Midbrain (tissue), 1 donor: ENCODE results near the gene SLFN12.
"Not testable (repeated sequence)": the region's sequence is repeated elsewhere in the genome, so short reads cannot be mapped to it uniquely, and the experiment has no call there.

Experiments
- DNase-seq: peaks from one replicate; lab custom pipeline; 2025; lab: John Stamatoyannopoulos, UW

The SLFN12 gene

GRCh38 chr17:35432176-35433074 lies at the start of gene SLFN12:
Gene SLFN12 (minus strand): TSS chr17:35432500. CDS start chr17:35423028, 9,472 bp downstream.
- peak; percentile 24 for DNase-seq

DNA sequence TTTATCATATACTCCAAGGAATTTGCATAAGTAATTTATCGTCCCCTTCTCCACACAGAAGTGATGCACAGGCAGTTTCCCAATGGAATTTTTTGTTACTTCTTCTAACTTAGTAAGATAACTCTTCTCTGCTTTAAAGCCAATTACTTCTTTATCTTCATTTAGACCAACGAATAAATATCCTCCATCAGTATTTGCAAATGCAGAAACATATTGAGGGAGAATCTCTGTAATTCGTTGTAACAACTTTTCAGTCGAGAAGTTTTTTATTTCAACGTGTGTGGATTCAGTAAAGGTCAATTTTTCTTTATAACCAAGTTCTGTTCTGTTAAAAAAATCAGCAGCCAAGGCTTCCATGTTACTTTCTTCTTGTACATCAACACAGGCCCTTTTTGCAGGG lies 47.0 kb upstream of the SLFN12 start:
- no peak for DNase-seq

DNA sequence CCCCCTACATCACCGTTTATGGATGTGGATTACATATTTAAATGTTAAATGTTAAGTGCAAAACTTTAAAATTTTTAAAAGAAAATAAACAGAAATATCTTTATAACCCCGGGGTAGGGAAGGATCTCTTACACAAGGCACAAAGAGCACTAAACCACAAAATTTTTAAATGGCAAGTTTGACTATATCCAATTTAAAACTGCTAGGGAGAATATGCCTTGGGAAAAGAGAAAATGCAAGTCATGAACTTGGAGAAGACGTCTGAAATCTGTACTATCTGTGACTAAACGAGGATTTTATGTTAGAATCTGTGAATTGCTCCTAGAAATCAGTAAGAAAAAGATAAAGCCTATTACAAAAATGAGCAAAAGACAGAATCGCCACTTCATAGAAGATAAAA lies 44.9 kb upstream of the SLFN12 start:
- DNase-seq, result no peak

DNA sequence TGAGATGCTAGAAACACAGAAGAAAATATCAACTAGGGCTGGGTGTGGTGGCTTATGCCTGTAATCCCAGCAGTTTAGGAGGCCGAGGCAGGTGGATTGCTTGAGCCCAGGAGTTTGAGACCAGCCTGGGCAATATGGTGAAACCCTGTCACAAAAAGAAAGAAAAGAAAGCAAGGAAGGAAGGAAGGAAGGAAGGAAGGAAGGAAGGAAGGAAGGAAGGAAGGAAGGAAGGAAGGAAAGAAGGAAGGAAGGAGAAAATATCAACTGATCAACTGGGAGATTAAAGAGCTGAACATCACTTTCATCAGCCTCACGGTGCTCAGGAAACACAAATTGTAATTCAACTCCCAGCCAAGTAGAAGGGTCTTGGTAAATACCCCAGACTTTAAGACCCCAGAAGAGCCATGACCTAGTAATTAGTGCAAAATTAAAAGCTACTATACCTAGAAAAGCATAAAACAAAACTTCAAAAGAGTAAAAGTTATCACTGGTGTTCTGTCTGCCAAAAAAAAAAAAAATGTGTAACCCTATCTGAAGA lies 44.1 kb upstream of the SLFN12 start:
- DNase-seq, result no peak

DNA sequence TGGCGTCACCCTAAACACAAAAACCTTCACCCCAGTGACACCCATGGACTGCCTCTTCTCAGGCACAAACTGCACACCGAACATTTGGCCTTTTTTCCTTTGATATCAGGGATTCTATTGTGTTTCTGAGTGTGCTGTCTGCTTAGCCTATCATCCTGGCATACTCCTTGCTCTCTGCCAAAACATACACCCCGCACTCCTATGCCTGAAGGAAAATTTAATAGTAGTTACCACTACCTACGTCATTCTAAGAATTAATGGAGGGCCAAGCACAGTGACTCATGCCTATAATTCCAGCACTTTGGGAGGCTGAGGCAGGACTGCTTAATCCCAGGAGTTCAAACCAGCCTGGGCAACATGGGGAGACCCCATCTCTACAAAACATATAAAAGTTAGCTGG lies 36.2 kb upstream of the SLFN12 start:
- no peak for DNase-seq

GRCh38 chr17:35467824-35468223 lies 35.5 kb upstream of the SLFN12 start:
- DNase-seq, result no peak

- DNase-seq, result no peak
These were observed 28.1 kb upstream of the SLFN12 start for GRCh38 chr17:35460354-35460851.

DNA sequence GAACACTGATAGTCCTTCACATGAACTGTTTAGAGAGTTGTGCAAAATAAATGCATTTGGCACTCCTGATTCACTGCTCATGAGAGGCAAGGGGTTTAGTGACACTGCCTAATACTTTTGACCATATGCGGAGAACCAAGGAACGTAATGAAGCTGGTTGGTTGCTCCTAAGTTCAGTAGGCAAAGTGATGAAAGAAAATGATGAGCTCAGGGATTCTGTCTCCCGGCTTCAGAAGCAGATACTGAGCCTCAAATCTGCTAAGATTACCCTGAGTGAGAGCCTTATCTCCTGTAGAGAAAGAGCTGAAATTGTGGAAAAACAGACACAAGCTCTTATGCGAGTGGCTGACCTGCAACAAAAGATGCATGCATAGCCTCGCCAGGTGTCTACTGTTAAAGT lies 21.7 kb upstream of the SLFN12 start:
- not testable (repeated sequence) for DNase-seq

- no peak for DNase-seq
These were observed 20.9 kb upstream of the SLFN12 start for GRCh38 chr17:35453171-35453570.

DNA sequence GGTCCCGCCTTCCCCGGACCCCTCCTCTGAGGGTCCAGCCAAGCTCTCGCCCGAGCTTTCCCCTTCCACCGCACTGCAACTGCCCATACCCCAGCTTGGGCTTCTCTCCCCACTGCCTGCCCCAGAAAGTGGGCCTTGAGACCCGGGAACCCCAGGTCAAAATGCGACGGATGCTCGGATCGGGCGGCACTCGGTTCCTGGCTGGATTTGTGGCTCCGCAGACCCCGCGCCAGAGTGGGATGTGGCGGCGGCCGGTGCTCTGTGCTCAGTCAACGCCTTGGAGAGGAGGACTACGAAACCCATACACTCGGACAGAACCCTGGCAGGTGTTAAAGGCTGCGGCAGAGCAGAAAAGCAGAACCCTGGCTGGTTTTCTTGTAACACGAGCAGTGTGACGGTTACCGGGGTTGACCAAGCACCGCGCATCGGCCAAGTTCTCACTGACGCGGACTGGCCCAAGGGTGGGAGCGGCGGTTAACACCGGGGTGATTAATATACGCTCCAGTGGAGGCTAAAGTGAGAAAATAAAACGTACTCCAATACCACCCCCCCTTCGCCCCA lies 17.2 kb upstream of the SLFN12 start:
- DNase-seq, result no peak

DNA sequence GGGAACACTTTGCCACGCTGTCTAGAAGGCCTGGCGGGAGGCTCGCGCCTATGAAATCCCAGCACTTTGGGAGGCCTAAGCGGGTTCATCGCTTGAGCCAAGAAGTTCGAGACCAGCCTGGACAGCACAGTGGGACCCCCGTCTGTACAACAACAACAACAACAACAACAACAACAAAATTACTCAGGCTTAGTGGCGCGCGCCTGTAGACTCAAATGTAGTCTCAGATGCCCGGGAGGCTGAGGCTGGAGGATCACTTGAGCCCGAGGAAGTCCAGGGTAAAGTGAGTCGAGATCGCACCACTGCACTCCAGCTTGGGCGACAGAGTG lies 16.6 kb upstream of the SLFN12 start:
- DNase-seq, result no peak

GRCh38 chr17:35448214-35448898 lies 16.1 kb upstream of the SLFN12 start, which contains the start of gene SLFN13:
Gene SLFN13 (minus strand): TSS chr17:35448766. CDS start chr17:35445680, 3,086 bp downstream.
- no peak for DNase-seq

DNA sequence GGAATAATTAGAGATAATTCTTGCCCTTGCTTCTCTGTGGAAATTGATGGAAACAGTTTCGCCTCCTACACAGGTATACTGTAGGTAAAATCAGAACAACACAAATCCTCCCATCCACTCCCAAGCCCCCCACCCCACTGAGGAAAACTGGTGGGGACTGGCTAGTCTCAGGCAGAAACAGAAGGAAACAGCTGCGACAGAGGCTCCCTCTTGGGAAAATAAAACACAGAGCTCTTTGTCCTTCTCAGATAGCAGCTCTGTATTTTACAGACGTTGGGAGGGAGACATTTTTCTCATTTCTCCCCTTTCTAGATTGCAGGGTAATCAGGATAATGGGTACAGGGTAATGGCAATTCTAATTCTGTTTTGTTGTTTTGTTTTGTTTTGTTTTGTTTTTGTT lies 15.2 kb upstream of the SLFN12 start:
- no peak for DNase-seq

GRCh38 chr17:35438433-35438832 lies 6.1 kb upstream of the SLFN12 start:
- no peak for DNase-seq

DNA sequence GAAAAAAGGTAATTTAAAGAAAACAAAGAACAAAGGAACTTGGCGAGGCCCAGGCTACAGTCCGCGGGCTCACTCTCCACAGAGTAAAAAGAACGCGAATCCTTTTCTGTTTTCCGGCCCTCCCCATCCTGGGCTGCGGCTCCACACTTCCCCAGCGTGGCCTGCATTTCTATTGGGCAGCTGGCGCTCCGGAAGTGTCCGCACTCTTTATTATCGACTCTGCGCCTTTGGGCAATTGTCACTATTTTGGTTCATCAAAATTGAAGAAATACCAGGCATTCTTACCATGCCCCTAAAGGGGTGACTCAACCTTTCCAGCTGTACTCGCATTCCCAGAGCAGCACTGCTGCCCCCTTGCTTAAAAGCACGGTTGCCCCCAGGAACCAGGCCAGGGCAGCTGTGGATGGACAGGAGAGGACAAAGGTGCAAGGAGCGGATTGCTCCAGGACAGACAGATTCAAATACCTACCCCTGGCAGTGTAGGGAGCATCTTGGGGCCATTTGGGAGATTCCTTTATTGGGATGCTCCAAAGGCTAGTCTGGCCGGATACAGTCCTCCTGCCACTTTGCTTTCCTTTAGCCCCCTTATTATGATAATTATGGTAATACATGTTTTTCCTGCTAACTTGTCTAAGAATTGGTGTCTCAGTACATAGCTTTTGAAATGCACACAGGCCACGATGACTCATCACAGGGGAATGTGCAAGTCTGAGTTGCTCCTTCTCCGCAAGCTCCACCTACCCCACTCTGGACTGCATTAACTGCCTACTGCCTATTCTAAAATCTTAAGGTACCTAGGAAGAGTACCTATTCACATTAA lies 985 bp upstream of the SLFN12 start:
- DNase-seq, result no peak

GRCh38 chr17:35429702-35430101 lies 2.6 kb downstream of the SLFN12 start:
- DNase-seq, result no peak

DNA sequence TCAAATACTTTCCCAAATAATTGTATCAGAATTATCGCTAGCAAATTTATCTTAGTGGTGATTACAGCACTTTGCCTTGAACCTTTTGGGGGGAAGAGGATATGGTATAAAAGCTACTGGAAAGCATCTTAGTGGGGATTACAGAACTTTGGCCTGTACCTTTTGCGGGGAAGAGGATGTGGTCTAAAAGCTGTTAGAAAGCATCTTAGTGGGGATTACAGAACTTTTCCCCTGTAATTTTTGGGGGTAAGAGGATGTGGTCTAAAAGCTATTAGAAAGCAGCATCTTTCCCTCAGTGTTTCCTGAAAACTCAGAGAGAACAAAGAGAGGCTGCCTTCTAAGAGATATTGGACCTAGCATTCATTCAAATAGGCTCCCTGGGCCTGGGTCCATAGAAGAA lies 4.1 kb downstream of the SLFN12 start:
- no peak for DNase-seq

- no peak for DNase-seq
These were observed 8.5 kb downstream of the SLFN12 start for GRCh38 chr17:35423761-35424160.

DNA sequence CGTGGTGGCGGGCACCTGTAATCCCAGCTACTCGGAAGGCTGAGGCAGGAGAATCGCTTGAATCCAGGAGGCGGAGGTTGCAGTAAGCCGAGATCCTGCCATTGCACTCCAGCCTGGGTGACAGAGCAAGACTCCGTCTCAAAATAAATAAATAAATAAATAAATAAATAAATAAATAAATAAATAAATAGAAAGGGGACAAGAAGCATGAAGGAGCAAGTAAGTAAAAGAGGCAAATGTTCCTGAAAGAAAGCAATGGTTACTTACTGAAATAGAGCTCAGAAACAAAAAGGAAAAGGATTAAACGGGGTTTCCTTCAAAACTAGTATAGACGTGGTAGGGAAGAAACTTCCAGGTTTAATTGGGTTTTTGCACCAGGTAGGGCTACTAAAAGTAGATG lies 11.2 kb downstream of the SLFN12 start:
- not testable (repeated sequence) for DNase-seq

DNA sequence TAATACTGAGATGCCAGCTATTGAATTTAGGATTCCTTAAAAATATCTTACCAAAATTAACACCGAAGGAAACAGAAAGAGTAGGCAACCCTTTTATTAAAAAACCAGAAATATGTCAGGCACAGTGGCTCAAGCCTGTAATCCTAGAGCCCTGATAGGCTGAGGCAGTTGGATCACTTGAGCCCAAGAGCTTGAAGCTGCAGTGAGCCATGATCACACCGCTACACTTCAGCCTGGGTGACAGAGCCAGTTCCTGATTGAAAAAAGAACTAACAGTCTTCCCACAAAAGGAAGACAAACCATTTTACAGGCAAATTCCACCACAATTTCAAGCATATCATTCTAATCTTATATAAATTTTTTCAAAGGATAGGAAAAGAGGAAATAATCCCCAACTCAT lies 15.6 kb downstream of the SLFN12 start:
- no peak for DNase-seq

DNA sequence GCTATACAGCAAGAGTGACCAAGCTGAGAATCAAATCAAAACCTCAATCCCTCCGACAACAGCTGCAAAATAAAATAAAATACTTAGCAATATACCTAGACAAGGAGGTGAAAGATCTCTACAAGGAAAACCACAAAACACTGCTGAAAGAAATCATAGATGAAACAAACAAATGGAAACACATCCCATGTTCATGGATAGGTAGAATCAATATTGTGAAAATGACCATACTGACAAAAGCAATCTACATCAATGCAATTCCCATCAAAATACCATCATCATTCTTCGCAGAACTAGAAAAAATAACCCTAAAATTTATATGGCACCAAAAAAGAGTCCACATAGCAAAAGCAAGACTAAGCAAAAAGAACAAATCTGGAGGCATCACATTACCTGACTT lies 17.6 kb downstream of the SLFN12 start:
- not testable (repeated sequence) for DNase-seq

GRCh38 chr17:35414247-35414646 lies 18.1 kb downstream of the SLFN12 start:
- no peak for DNase-seq
